Activated CD4-positive, alpha-beta T cell treated with anti-CD3 and anti-CD28 coated beads, Interleukin-10, Interleukin-2, amounts not matched to agents 100 ng/mL and 50 ng/mL, durations not matched to agents 16 hours and 8 hours (primary cell): Measurements from ENCODE around the gene BABAM2.
A peak's percentile ranks its signal among the peaks of the same experiment; 100 is the strongest.
"Not testable (repeated sequence)": the region's sequence is repeated elsewhere in the genome, so short reads cannot be mapped to it uniquely, and the experiment has no call there.

ENCODE experiments used
- DNase-seq: peaks from one replicate; pipeline ENCODE4 v3.0.0-alpha.2; 2020

Gene BABAM2

GRCh38 chr2:27988306-27988705, 97.8 kb downstream of the BABAM2 start:
- DNase-seq: no peak

- no peak for DNase-seq
These were observed 98.2 kb downstream of the BABAM2 start for GRCh38 chr2:27988718-27989117.

- no peak for DNase-seq
These were observed 98.6 kb downstream of the BABAM2 start for GRCh38 chr2:27989149-27989548.

GRCh38 chr2:27990030-27990590, 99.6 kb downstream of the BABAM2 start:
- DNase-seq: no peak

GRCh38 chr2:27991146-27991545, 100.6 kb downstream of the BABAM2 start:
- DNase-seq: no peak

GRCh38 chr2:27992787-27993401, 102.4 kb downstream of the BABAM2 start:
- no peak for DNase-seq

GRCh38 chr2:27993402-27993787, 102.9 kb downstream of the BABAM2 start:
- no peak for DNase-seq

- no peak for DNase-seq
These were observed 103.6 kb downstream of the BABAM2 start for GRCh38 chr2:27993950-27994728.

GRCh38 chr2:27996156-27996922, 105.8 kb downstream of the BABAM2 start:
- no peak for DNase-seq

- peak; percentile 40 for DNase-seq
These were observed 109.8 kb downstream of the BABAM2 start for GRCh38 chr2:28000287-28000686.

- DNase-seq: no peak
These were observed 111.7 kb downstream of the BABAM2 start for GRCh38 chr2:28002181-28002580.

- peak; percentile 72 for DNase-seq
These were observed 113.6 kb downstream of the BABAM2 start for GRCh38 chr2:28004086-28004485.

- DNase-seq: no peak
These were observed 119.2 kb downstream of the BABAM2 start for GRCh38 chr2:28009732-28010131.

- no peak for DNase-seq
These were observed 120.8 kb downstream of the BABAM2 start for GRCh38 chr2:28011322-28011737.

- not testable (repeated sequence) for DNase-seq
These were observed 127.9 kb downstream of the BABAM2 start for GRCh38 chr2:28018474-28018873.

GRCh38 chr2:28019521-28019920, 129.0 kb downstream of the BABAM2 start:
- DNase-seq: not testable (repeated sequence)

- DNase-seq: no peak
These were observed 131.4 kb downstream of the BABAM2 start for GRCh38 chr2:28021898-28022297.

GRCh38 chr2:28025123-28025522, 134.6 kb downstream of the BABAM2 start:
- no peak for DNase-seq

GRCh38 chr2:28026230-28026629, 135.7 kb downstream of the BABAM2 start:
- not testable (repeated sequence) for DNase-seq

- no peak for DNase-seq
These were observed 137.5 kb downstream of the BABAM2 start for GRCh38 chr2:28028025-28028424.

- no peak for DNase-seq
These were observed 140.1 kb downstream of the BABAM2 start for GRCh38 chr2:28030600-28030999.

GRCh38 chr2:28032816-28033215, 142.3 kb downstream of the BABAM2 start:
- peak; percentile 6 for DNase-seq

- DNase-seq: no peak
These were observed 144.2 kb downstream of the BABAM2 start for GRCh38 chr2:28034696-28035095.
